Esophagus muscularis mucosa (tissue), 4 donors: Measurements from ENCODE around the gene LRP6. TPM values are rescaled to one million over a fixed set of nuclear protein-coding genes. Genes with fewer than 3 reads are reported as not detected.

Experiments used
- DNase-seq: peaks from one replicate; pipeline ENCODE4 v3.0.0-alpha.2; 2017; ENCODE audit errors: extremely low spot score
- H3K27ac ChIP-seq, 4 donors: fragments of 200-600 bp; sonication (generic); replicated peaks in 1 of 4; 1 replicate in 3 of 4; 2 replicates in 1 of 4; pipeline ENCODE4 v1.5.1; 2016 to 2019; ENCODE audit warnings: mild to moderate bottlenecking in 1 of 4
- H3K27me3 ChIP-seq, 4 donors: fragments of 200-600 bp; sonication (generic); one replicate each; pipeline versions ENCODE4 v1.5.1 to v1.6.0; 2016 to 2019
- H3K36me3 ChIP-seq, 4 donors: fragments of 200-600 bp; sonication (generic); one replicate each; pipeline ENCODE4 v1.5.1; 2016 to 2019
- H3K4me1 ChIP-seq, 4 donors: fragments of 200-600 bp; sonication (generic); one replicate each; pipeline ENCODE4 v1.5.1; 2016 to 2019
- H3K4me3 ChIP-seq, 4 donors: fragments of 200-600 bp; sonication (generic); 1 replicate in 2 of 4; 2 replicates in 2 of 4; pipeline ENCODE4 v1.5.1; 2016 to 2019; ENCODE audit warnings: mild to moderate bottlenecking in 4 of 4, moderate library complexity in 1 of 4
- H3K9me3 ChIP-seq, 4 donors: fragments of 200-600 bp; sonication (generic); 1 replicate in 3 of 4; 2 replicates in 1 of 4; pipeline ENCODE4 v1.5.1; 2016 to 2019
- CTCF ChIP-seq, 3 experiments: fragments of 200-600 bp in 2 of 3; fragments of 450-650 bp in 1 of 3; sonication (generic) in 2 of 3; IDR thresholded peaks; one replicate each; pipeline ENCODE4 v1.5.1; 2017 to 2019; ENCODE audit warnings: antibody characterized with exemption in 3 of 3, mild to moderate bottlenecking in 2 of 3, moderate library complexity in 1 of 3
- EP300 ChIP-seq: sonication (generic); formaldehyde crosslinking; IDR thresholded peaks from one replicate; pipeline ENCODE4 v1.6.1; 2017; ENCODE audit warnings: antibody characterized with exemption
- POLR2A ChIP-seq: fragments of 450-650 bp; IDR thresholded peaks from one replicate; pipeline ENCODE4 v1.6.1; 2017; ENCODE audit warnings: antibody characterized with exemption, moderate library complexity, mild to moderate bottlenecking, low read depth
- POLR2AphosphoS5 ChIP-seq, 2 donors: sonication (generic); formaldehyde crosslinking; IDR thresholded peaks; one replicate each; pipeline ENCODE4 v1.6.1; 2017; ENCODE audit warnings: antibody characterized with exemption in 2 of 2
- WGBS: methylation state at CpG from one replicate; pipeline ENCODE4 v1.1.5; 2018; 5-methylcytosine and 5-hydroxymethylcytosine counted together
- intact Hi-C: fragments of 100-400 bp; cut with DNase I; formaldehyde crosslinking; loops from one replicate; pipeline ENCODE4 v1.15.1; 2023
- total RNA-seq, 4 donors: library from RNA; depleted of rRNA; stranded (reverse); fragments of >200 nt; gene quantifications; one replicate each; pipeline versions ENCODE4 v1.1.0 to v1.2.1, GENCODE V29; 2016

Gene LRP6
- total RNA-seq, 4 donors from 2014 or later = 26.2 to 61.1 (median 34.8) TPM

DNA sequence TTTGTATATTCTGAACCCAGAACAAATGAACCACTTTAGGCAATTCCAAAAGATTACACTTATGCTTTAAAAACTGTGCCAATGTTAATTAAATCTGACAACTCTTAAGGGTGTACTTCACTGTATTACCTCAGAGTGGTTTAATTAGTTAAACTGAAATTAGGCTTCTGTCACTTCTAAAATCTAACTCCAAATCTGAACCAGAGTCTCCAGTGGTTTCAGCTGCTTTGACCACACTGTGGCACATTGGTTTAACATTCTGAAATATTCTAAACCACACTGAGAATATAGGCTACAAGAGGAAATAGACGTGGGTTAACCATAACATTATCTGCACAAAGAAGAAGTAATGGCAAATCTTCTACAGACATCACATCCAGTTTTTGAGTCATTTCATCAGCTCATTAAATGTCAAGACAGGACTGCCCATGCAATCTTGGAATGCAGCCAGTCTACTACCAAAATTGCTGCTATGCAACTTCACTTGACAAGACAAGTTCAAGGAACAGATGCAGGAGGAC is 94.8 kb downstream of the LRP6 start:
- no peak for TF ChIP-seq POLR2A
- no peak for TF ChIP-seq CTCF (IDR thresholded peaks at IDR 0.05)
- TF ChIP-seq POLR2AphosphoS5 (IDR thresholded peaks at IDR 0.05) = no peak
- TF ChIP-seq EP300 = no peak
- H3K9me3 ChIP-seq = no peaks in the 10 kb centered on the region
- no peaks in the 10 kb centered on the region for H3K27me3 ChIP-seq
- DNase-seq = no peak
- no peak overlapping the region for H3K4me3 ChIP-seq
- no peak overlapping the region for H3K27ac ChIP-seq
- intact Hi-C loops = no loop called here
- 53% methylated on average over 1 of the region's 1 CpG for WGBS
- H3K4me1 ChIP-seq = peaks cover 0 to 22% (median 16%) of the 10 kb centered on the region in 4 donors
- no peaks in the 10 kb centered on the region for H3K36me3 ChIP-seq

DNA sequence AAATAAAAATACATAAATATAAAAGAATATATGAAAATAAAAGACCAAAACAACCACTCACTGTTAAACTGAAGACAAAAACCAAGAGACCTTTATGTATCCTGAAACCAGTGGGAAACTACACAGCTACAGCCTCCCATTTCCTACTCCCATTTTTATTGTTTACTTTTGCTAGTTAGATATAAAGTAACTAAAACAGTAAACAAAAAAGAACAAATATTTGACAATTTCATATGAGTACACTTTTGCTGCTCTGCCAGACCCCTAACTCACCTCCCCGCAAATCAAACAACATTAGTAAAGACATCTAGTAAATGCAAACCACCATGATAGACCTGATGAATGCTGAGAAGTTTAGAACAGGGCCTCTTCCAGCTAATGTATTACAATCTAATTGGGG is 99.0 kb downstream of the LRP6 start:
- H3K4me1 ChIP-seq = peaks cover 0 to 37% (median 30%) of the 10 kb centered on the region in 4 donors
- WGBS = 96% methylated on average over 1 of the region's 1 CpG
- no peak overlapping the region for H3K27ac ChIP-seq
- H3K36me3 ChIP-seq = peaks cover 0 to 13% (median 3%) of the 10 kb centered on the region in 4 donors
- intact Hi-C loops = loop anchor here (10.0 kb wide), 1 partner anchor 97 kb away; the partner anchor contains the start of gene LRP6
- H3K9me3 ChIP-seq = no peaks in the 10 kb centered on the region
- H3K27me3 ChIP-seq = no peaks in the 10 kb centered on the region
- TF ChIP-seq POLR2A (no peak), EP300 (no peak), CTCF (IDR thresholded peaks at IDR 0.05) (no peak), POLR2AphosphoS5 (IDR thresholded peaks at IDR 0.05) (no peak)
- DNase-seq = no peak
- H3K4me3 ChIP-seq = no peak overlapping the region

DNA sequence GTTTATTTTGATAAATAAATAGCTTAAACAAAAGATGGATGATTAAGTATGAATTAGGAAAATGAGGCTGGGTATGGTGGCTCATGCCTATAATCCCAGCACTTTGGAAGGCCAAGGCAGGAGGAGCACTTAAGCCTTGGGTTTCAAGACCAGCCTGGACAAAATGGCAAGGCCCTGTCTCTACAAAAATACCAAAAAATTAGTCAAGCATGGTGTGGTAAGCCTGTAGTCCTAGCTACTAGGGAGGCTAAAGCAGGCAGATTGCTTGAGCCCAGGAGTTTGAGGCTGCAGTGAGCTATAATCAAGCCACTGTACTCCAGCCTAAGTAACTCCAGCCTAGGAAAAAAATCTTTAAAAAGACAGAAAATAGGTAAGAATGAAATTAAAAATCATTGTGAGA is 100.1 kb downstream of the LRP6 start:
- peaks cover 0 to 29% (median 20%) of the 10 kb centered on the region in 4 donors for H3K4me1 ChIP-seq
- H3K36me3 ChIP-seq = peaks cover 0 to 19% (median 3%) of the 10 kb centered on the region in 4 donors
- intact Hi-C loops = loop anchor here (10.0 kb wide), 1 partner anchor 98 kb away; the partner anchor contains the start of gene LRP6
- H3K27me3 ChIP-seq = no peaks in the 10 kb centered on the region
- no peaks in the 10 kb centered on the region for H3K9me3 ChIP-seq
- no peak overlapping the region for H3K4me3 ChIP-seq
- DNase-seq = no peak
- TF ChIP-seq CTCF (IDR thresholded peaks at IDR 0.05) (no peak), POLR2AphosphoS5 (IDR thresholded peaks at IDR 0.05) (no peak), EP300 (no peak), POLR2A (no peak)
- H3K27ac ChIP-seq = no peak overlapping the region

- intact Hi-C loops = loop anchor here (10.0 kb wide), 1 partner anchor 105 kb away; the partner anchor contains the start of gene LRP6
- H3K27ac ChIP-seq = no peak overlapping the region
- DNase-seq = no peak
- H3K36me3 ChIP-seq = peaks cover 4 to 34% (median 20%) of the 10 kb centered on the region in 4 donors
- 26% methylated on average over 1 of the region's 1 CpG for WGBS
- TF ChIP-seq POLR2AphosphoS5 (IDR thresholded peaks at IDR 0.05) (no peak), POLR2A (no peak), EP300 (no peak), CTCF (IDR thresholded peaks at IDR 0.05) (no peak)
- H3K9me3 ChIP-seq = no peaks in the 10 kb centered on the region
- H3K4me3 ChIP-seq = no peak overlapping the region
- H3K4me1 ChIP-seq = peaks cover 0 to 22% (median 20%) of the 10 kb centered on the region in 4 donors
- no peaks in the 10 kb centered on the region for H3K27me3 ChIP-seq
These were observed 106.9 kb downstream of the LRP6 start for GRCh38 chr12:12159988-12160387.

DNA sequence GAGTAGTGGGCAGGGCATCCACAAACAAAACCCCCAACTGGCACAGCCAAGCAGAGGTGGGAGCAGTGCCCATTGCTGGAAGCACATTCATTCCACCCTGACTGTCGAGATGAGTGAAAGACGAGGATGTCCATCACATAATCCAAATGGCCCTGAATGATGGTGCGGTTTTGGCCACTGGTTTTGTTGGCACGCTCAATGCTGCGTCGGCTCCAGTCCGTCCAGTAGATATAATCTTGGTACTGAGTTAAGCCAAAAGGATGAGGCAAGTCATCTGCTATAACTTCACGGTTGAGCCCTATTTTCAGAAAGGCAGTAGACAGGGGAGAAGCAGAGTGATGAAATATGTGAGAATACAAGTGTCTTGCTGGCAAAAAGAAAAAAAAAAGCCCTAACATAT is 108.0 kb downstream of the LRP6 start:
- intact Hi-C loops = no loop called here
- peaks cover 0 to 15% (median 14%) of the 10 kb centered on the region in 4 donors for H3K4me1 ChIP-seq
- WGBS = 71% methylated on average over 8 of the region's 8 CpGs
- no peak overlapping the region for H3K4me3 ChIP-seq
- TF ChIP-seq CTCF (IDR thresholded peaks at IDR 0.05) = no peak
- no peak for TF ChIP-seq EP300
- no peak for TF ChIP-seq POLR2A
- TF ChIP-seq POLR2AphosphoS5 (IDR thresholded peaks at IDR 0.05) = no peak
- no peaks in the 10 kb centered on the region for H3K9me3 ChIP-seq
- no peak for DNase-seq
- H3K27me3 ChIP-seq = no peaks in the 10 kb centered on the region
- no peak overlapping the region for H3K27ac ChIP-seq
- H3K36me3 ChIP-seq = peaks cover 4 to 36% (median 17%) of the 10 kb centered on the region in 4 donors
